OCI-LY3 (cell line): ENCODE results near the gene ALOX5.

Source experiments
- EZH2phosphoT487 ChIP-seq: fragments of 200-600 bp; shearing (Covaris generic); IDR thresholded peaks from 2 replicates; pipeline ENCODE4 v1.6.1; 2018; ENCODE audit warnings: antibody characterized with exemption, mixed run types, low read depth
- TF ChIP-seq, protein P1 (sequence below): fragments of 200-600, 300-600 bp; sonication (generic); IDR thresholded peaks from 2 replicates; pipeline ENCODE4 v1.5.1; 2014; ENCODE audit warnings: antibody characterized with exemption, low read length, low read depth

DNA sequence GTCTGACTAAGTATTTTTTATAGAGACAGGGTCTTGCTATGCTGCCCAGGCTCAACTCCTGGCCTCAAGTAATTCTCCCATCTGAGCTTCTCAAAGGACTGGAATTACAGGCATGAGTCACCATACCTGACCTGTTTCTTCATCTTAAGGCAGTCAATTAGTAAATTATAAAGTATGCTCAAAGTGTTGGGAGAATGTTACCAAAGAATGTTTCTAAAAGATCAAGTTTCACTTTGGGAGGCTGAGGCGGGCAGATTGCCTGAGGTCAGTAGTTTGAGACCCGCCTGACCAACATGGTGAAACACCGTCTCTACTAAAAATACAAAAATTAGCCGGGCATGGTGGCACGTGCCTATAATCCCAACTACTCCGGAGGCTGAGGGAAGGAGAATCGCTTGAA lies 117.0 kb downstream of the ALOX5 start:
- TF ChIP-seq, protein P1, sequence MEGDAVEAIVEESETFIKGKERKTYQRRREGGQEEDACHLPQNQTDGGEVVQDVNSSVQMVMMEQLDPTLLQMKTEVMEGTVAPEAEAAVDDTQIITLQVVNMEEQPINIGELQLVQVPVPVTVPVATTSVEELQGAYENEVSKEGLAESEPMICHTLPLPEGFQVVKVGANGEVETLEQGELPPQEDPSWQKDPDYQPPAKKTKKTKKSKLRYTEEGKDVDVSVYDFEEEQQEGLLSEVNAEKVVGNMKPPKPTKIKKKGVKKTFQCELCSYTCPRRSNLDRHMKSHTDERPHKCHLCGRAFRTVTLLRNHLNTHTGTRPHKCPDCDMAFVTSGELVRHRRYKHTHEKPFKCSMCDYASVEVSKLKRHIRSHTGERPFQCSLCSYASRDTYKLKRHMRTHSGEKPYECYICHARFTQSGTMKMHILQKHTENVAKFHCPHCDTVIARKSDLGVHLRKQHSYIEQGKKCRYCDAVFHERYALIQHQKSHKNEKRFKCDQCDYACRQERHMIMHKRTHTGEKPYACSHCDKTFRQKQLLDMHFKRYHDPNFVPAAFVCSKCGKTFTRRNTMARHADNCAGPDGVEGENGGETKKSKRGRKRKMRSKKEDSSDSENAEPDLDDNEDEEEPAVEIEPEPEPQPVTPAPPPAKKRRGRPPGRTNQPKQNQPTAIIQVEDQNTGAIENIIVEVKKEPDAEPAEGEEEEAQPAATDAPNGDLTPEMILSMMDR = no peak
- TF ChIP-seq EZH2phosphoT487 = no peak
